A549 treated with dexamethasone at 1 μM for 4 hours (cell line): ENCODE data around the gene SMYD4. TPM values are rescaled to one million over a fixed set of nuclear protein-coding genes. Genes with fewer than 3 reads are reported as not detected.

Experiments
- total RNA-seq: library from RNA; stranded (reverse); fragments of 200-300 nt; extraction: Qiagen RNA extraction; gene quantifications from 5 replicates; pipeline ENCODE4 v1.2.3, GENCODE V29; 2022

SMYD4 gene
- total RNA-seq: 7.8 to 10.3 TPM (median 9.8 TPM) in 5 replicates

GRCh38 chr17:1829592-1830257 lies at the start of gene SMYD4, which contains the start of gene RPA1:
TSS of gene SMYD4 (minus strand) at chr17:1829902. CDS start at chr17:1827994, 1,908 bp downstream.
TSS of gene RPA1 (plus strand) at chr17:1830005. CDS start at chr17:1830094, 89 bp downstream.

GRCh38 chr17:1742371-1743087 lies 87.2 kb downstream of the SMYD4 start, which contains the start of gene SERPINF2:
TSS of gene SERPINF2 (plus strand) at chr17:1742871. CDS start at chr17:1744996, 2,125 bp downstream.

Other genes with a start within 250 kb of the SMYD4 start
- gene SLC43A2, start 201.1 kb downstream of the SMYD4 start, total RNA-seq: 4.1 to 6.5 TPM (median 5.4 TPM) in 5 replicates
- 0.14 to 0.29 TPM (median 0.21 TPM) in 5 replicates for gene SCARF1, start 184.2 kb downstream of the SMYD4 start, total RNA-seq
- gene RILP, start 180.0 kb downstream of the SMYD4 start, total RNA-seq: 12.3 to 16.3 TPM (median 15.4 TPM) in 5 replicates
- gene PRPF8, start 145.0 kb downstream of the SMYD4 start, total RNA-seq: 255 to 267 TPM (median 262 TPM) in 5 replicates
- 1.5 to 2.8 TPM (median 2.2 TPM) in 5 replicates for gene TLCD2, start 119.5 kb downstream of the SMYD4 start, total RNA-seq
- 20.2 to 32.5 TPM (median 29.9 TPM) in 5 replicates for gene WDR81, start 105.2 kb downstream of the SMYD4 start, total RNA-seq
- 3.8 to 4.6 TPM (median 4.2 TPM) in 5 replicates for gene SERPINF2, start 87.0 kb downstream of the SMYD4 start, total RNA-seq
- 1.5 to 2.7 TPM (median 2.5 TPM) in 5 replicates for gene SERPINF1, start 67.8 kb downstream of the SMYD4 start, total RNA-seq
- gene RPA1, start 103 bp upstream of the SMYD4 start, total RNA-seq: 60.0 to 82.3 TPM (median 70.3 TPM) in 5 replicates
- gene RTN4RL1, start 195.4 kb upstream of the SMYD4 start, total RNA-seq: 14.3 to 25.4 TPM (median 21.8 TPM) in 5 replicates
- 37.1 to 47.5 TPM (median 43.8 TPM) in 5 replicates for gene DPH1, start 200.3 kb upstream of the SMYD4 start, total RNA-seq
- 55.0 to 85.4 TPM (median 75.7 TPM) in 5 replicates for gene OVCA2, start 212.1 kb upstream of the SMYD4 start, total RNA-seq
- gene HIC1, start 225.2 kb upstream of the SMYD4 start, total RNA-seq: 0.56 to 1.8 TPM (median 1.5 TPM) in 5 replicates